SH-SY5Y (cell line): ENCODE measurements around the gene PRR5.

Source experiments
- GATA2 ChIP-seq: IDR thresholded peaks from 2 replicates; pipeline ENCODE4 v1.6.1; 2011; ENCODE audit warnings: mild to moderate bottlenecking, low read depth, low read length
- GATA3 ChIP-seq: IDR thresholded peaks from 2 replicates; pipeline ENCODE4 v1.6.1; 2011; ENCODE audit warnings: low read depth, mild to moderate bottlenecking, low read length, moderate library complexity

- no peak for TF ChIP-seq GATA2
- no peak for TF ChIP-seq GATA3
Measured at GRCh38 chr22:44759001-44759400, 57.0 kb downstream of the PRR5 start.
